ENCODE results near the gene CABCOCO1.

The CABCOCO1 gene, protein sequence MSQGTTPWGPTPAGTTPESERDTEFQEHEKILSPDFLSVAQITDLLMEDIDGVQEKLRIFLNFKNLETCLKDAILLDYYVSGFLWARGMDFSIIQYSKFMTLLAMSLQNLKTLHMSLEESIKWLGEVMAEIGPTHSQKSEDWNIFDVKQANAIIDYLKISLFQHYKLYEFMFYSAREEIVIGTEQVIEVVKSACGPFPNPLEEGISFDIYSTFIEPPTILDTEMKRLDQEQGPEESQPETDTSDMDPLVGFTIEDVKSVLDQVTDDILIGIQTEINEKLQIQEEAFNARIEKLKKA

DNA sequence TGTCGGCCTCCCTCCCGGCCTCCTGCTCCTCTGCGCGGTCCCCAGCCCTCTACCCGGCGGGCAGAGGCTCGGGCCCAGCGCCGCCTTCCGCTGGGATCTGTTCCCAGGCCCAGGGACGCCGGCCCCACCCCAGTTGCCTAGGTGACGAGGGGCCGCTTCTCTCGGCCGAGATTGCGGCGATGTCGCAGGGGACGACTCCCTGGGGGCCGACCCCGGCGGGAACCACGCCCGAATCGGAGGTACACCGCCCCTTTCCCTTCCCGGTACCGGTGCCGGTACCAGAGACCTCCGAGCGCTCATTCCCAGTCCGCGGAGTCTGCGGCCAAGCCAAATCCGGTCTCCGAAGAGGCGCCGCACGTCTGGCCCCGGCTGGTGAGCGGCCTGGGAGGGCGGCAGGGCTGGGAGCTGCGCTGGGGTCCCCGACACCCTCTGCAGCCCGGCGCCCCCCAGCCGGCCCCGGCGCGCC is at the start of gene CABCOCO1:
Gene CABCOCO1, plus strand, starts transcription at position 136 of the 466 bp plus-strand sequence. Its CDS starts 44 bp downstream, at position 180.
- H3K9me3 Mint-ChIP-seq: no peaks in the 10 kb centered on the region
- H3K4me1 Mint-ChIP-seq (ENCODE audit: low read depth): no peaks in the 10 kb centered on the region
- H3K4me3 Mint-ChIP-seq: no peak within 1 kb of the TSS
- no peaks in the 10 kb centered on the region for H3K36me3 Mint-ChIP-seq (ENCODE audit: low read depth)
- H3K27ac Mint-ChIP-seq: no peak within 1 kb of the TSS
- H3K27me3 Mint-ChIP-seq: peaks cover 46% of the 10 kb centered on the region
- DNase-seq: no peak

DNA sequence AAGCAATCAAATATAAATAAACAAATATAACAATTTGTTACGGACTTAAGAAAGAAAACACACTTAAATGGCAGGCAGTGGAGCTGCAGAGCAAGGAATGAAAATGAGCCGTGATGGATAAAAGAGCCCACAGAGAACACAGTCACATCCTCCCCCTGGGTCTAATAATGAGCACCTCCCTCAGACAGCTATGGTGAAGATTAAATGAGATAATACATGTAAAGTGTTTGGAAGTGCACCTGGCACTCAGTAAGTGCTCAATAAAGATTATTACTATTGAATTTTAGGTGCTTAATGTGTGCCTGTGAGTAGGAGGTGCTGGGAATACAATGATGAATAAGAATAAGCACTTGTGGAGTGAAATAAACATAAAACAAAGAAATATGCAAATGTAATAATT is 49.1 kb upstream of the CABCOCO1 start:
- no peak for DNase-seq
- no peak overlapping the region for H3K27ac Mint-ChIP-seq
- H3K4me1 Mint-ChIP-seq (ENCODE audit: low read depth): no peaks in the 10 kb centered on the region
- peaks cover 5% of the 10 kb centered on the region for H3K27me3 Mint-ChIP-seq
- no peaks in the 10 kb centered on the region for H3K9me3 Mint-ChIP-seq
- H3K4me3 Mint-ChIP-seq: no peak overlapping the region
- H3K36me3 Mint-ChIP-seq (ENCODE audit: low read depth): no peaks in the 10 kb centered on the region

DNA sequence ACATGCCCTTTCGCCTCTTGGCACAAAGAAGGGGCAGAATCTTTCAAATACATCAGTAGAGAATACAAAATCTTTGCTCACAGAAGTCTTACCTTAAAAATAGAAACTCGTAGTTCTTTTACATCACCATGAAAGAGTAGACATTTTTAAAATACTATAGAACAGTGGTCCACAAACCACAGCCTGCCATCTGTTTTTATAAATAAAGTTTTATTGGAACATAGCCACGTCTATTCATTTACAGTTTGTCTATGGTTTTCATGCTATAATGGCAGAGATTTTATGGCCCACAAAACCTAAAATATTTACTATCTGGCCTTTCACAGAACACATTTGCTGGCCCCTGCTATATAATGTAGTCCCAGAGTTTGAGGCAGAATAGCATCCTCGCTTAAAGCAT is 46.1 kb upstream of the CABCOCO1 start:
- DNase-seq: no peak

DNA sequence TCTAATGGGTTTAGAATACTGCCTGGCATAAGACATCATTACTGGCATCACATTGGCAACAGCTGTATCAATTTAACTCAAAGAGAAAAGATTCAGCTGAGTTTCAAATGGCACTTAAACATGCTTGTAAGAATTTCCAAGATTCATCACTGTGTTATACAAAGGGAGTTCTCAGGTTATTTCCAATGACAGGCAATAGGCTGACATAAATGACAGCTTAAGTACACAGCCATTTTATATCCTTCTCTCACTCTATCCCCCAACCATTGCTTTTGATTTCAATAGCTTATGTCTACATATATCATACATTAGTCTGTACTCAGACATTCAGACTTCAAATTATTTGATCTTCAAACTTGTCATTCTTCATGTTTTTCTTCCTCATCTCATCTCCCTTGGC is 45.5 kb upstream of the CABCOCO1 start:
- H3K27me3 Mint-ChIP-seq: peaks cover 8% of the 10 kb centered on the region
- no peaks in the 10 kb centered on the region for H3K9me3 Mint-ChIP-seq
- H3K4me3 Mint-ChIP-seq: no peak overlapping the region
- H3K4me1 Mint-ChIP-seq (ENCODE audit: low read depth): no peaks in the 10 kb centered on the region
- H3K36me3 Mint-ChIP-seq (ENCODE audit: low read depth): no peaks in the 10 kb centered on the region
- no peak overlapping the region for H3K27ac Mint-ChIP-seq
- DNase-seq: no peak

More for the DNA sequence above, 46.1 kb upstream of the CABCOCO1 start:
- Mint-ChIP-seq H3K4me3 (no peak overlapping the region), H3K4me1 (ENCODE audit: low read depth) (no peaks in the 10 kb centered on the region), H3K9me3 (no peaks in the 10 kb centered on the region), H3K36me3 (ENCODE audit: low read depth) (no peaks in the 10 kb centered on the region), H3K27ac (no peak overlapping the region), H3K27me3 (peaks cover 4% of the 10 kb centered on the region)

DNA sequence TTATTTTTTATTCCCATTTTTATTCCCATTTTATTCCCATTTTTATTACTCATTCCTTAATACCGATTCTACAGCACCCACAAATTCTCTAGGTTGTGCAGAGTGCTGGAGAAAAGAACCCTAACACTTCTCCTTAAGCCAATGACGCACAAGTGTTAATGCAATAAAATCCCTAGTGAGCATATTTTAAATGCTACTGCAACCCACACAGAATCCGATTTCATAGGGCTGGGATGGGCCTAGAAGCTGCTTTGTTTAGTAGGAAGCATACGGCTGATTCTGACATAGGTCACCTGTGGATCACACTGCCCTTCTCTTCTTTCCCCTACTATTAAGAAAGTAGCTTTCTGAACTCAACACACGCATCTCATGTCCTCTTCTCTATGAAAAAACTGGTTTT is 45.1 kb upstream of the CABCOCO1 start:
- Mint-ChIP-seq H3K36me3 (ENCODE audit: low read depth) (no peaks in the 10 kb centered on the region), H3K4me3 (no peak overlapping the region), H3K4me1 (ENCODE audit: low read depth) (no peaks in the 10 kb centered on the region), H3K9me3 (no peaks in the 10 kb centered on the region), H3K27me3 (peaks cover 11% of the 10 kb centered on the region), H3K27ac (no peak overlapping the region)
- no peak for DNase-seq

DNA sequence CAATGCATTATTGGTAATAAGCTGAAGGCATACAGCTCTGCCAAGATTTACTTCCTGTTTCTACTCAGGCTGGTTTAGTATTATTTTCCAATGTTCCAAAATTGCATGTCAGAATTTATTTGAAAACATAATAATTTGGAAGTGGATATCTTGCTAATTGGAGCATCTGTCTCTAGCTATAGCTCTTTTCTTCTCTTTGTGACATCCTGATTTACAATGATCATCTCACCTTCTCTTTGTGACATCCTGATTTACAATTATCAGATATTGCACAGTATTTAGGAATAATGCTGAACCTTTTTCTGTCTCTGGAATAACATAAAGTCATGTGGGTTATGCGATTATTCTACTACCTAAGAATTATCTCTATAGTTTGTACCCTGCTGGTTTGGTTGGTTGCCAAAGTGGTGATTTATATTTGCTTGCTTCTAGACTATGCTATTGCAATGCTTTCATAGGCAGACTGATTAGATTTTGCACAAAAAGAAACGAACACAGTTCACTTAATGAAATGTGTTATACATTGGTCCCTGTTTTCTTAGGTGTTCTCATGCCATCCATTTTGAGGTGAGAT is 44.3 kb upstream of the CABCOCO1 start:
- no peaks in the 10 kb centered on the region for H3K9me3 Mint-ChIP-seq
- H3K4me3 Mint-ChIP-seq: no peak overlapping the region
- no peaks in the 10 kb centered on the region for H3K36me3 Mint-ChIP-seq (ENCODE audit: low read depth)
- peaks cover 14% of the 10 kb centered on the region for H3K27me3 Mint-ChIP-seq
- no peak overlapping the region for H3K27ac Mint-ChIP-seq
- no peaks in the 10 kb centered on the region for H3K4me1 Mint-ChIP-seq (ENCODE audit: low read depth)
- no peak for DNase-seq

DNA sequence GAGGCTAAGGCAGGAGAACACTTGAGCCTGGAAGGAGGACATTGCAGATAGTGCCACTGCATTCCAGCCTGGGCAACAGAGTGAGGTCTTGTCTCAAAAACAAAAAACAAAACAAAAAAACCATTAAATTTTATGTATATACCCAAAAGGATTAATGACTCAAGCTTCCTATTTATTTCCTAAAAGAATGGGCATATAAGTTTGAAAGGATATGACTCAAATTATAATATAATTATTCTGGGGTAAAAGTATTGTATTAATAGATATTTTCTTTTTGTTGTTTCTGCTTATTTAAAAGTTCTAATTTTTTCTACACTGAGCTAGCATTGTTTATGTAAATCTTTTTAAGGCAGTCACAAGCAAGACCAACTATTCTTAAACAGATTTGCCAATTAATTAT is 42.2 kb upstream of the CABCOCO1 start:
- no peaks in the 10 kb centered on the region for H3K4me1 Mint-ChIP-seq (ENCODE audit: low read depth)
- H3K4me3 Mint-ChIP-seq: no peak overlapping the region
- DNase-seq: no peak
- no peak overlapping the region for H3K27ac Mint-ChIP-seq
- H3K36me3 Mint-ChIP-seq (ENCODE audit: low read depth): no peaks in the 10 kb centered on the region
- H3K27me3 Mint-ChIP-seq: peaks cover 14% of the 10 kb centered on the region
- H3K9me3 Mint-ChIP-seq: no peaks in the 10 kb centered on the region

DNA sequence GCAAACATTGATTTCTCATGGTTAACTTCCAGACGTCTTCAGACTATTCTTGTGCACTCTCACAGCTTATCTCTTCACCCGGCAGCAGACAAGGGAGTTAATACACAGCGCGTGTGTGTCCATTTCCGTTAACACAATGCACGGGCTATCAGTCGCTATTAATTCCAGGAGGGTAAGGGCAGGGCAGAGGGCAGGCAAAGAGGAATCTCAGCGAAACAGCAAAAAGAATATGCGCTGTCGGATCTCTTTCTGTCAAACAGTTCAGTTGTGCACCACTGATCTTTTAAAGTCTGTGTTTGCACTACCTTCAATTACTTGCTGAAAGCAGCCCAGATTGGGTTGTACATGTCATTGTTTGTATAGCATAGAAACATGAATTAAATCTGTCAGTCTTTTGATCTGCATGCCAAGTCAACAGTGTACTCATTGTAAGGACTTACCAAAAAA is 41.1 kb upstream of the CABCOCO1 start:
- Mint-ChIP-seq H3K4me3 (no peak overlapping the region), H3K27ac (no peak overlapping the region), H3K9me3 (no peaks in the 10 kb centered on the region), H3K27me3 (peaks cover 14% of the 10 kb centered on the region), H3K4me1 (ENCODE audit: low read depth) (no peaks in the 10 kb centered on the region), H3K36me3 (ENCODE audit: low read depth) (no peaks in the 10 kb centered on the region)
- no peak for DNase-seq

DNA sequence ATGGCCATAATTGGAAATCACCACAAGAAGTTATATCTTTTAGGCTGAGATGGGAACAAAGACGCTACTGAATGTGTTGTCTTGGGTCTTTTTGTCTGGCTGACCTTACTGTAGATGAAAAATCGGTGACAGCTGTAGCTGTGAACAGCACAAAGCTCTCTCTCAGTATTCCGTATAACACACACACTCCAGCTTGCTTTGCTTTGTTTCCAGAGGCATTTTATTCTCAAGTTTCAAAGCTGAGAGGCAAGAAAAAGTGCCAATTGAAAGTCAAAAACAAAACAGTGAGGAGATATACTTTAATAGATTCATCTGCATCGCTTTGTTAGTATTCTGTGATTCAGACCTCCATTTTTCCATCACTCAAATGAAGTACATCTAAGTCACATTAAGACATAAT is 39.6 kb upstream of the CABCOCO1 start:
- no peak overlapping the region for H3K4me3 Mint-ChIP-seq
- no peaks in the 10 kb centered on the region for H3K36me3 Mint-ChIP-seq (ENCODE audit: low read depth)
- no peaks in the 10 kb centered on the region for H3K4me1 Mint-ChIP-seq (ENCODE audit: low read depth)

DNA sequence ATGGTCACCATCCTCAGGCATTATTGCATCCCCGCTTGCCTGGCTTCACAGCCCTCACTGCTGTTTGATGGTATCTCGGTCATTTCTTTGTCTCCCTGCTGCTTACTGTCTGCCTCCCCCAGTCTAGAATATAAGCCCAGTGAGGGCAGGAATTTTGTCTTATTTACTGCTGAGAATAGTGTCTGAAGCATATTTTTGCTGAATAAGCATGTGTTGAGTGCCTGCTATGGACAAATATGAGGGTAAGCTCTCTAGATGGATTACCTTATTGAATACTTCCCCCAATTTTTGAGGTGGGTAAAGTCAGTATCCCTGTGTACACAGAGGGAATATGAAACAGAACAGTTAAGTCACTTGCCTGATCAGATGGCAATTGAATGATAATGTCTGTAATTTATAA is 36.5 kb upstream of the CABCOCO1 start:
- DNase-seq: no peak
- Mint-ChIP-seq H3K27me3 (peaks cover 16% of the 10 kb centered on the region), H3K36me3 (ENCODE audit: low read depth) (no peaks in the 10 kb centered on the region), H3K4me3 (no peak overlapping the region), H3K9me3 (no peaks in the 10 kb centered on the region), H3K27ac (no peak overlapping the region), H3K4me1 (ENCODE audit: low read depth) (no peaks in the 10 kb centered on the region)

More for the DNA sequence above, 39.6 kb upstream of the CABCOCO1 start:
- Mint-ChIP-seq H3K27ac (no peak overlapping the region), H3K27me3 (peaks cover 14% of the 10 kb centered on the region), H3K9me3 (no peaks in the 10 kb centered on the region)
- DNase-seq: no peak

DNA sequence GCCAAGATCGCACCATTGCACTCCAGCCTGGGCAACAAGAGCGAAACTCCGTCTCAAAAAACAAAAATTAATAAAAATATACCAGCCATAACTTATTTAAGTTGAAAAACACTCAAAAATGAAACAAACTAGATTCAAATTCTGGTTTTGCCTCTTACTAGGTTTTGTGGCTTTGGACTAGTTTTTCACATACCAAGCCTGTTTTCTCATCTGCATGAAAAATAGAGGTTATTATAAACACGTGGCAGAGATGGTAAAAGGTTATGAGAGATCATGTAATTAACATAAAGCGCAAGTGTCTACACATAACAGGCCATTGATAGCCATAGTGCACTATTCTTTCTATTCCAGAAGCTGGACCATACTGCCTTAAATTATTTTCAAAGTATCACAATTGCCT is 35.5 kb upstream of the CABCOCO1 start:
- Mint-ChIP-seq H3K27ac (no peak overlapping the region), H3K4me3 (no peak overlapping the region), H3K9me3 (no peaks in the 10 kb centered on the region), H3K27me3 (peaks cover 7% of the 10 kb centered on the region), H3K4me1 (ENCODE audit: low read depth) (no peaks in the 10 kb centered on the region), H3K36me3 (ENCODE audit: low read depth) (no peaks in the 10 kb centered on the region)
- DNase-seq: no peak

DNA sequence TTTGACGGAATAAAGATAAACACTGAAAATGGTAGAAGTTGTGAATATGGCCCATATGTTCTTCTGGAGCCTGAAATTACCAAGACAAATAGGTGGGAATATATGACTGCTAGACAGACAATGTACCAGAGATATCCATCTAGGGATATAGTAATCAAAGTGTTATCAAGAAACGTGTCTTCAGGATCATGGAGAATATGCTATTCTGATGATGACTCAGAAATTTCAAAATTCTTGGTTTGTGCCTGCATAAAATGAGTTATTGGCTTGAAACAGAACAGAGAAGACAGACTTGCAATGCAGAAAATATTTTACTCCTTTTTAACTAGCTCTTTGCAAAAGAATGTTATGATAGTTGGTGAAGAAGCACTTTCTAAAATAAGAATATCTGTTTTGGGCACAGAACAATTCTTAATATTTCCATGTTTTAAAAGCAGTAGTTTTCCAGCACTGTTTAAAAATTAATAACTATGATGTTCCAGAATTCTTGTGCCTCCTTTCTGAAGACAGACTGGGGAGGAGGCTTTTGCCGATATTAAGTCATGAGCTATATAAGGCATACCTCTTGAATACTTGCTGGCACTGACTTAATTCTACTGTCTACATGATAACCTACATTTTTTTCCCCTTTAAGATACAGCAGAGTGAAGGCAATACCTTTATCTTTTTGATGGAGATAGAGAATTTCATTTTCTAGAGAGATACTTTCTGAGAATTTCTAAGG is 34.4 kb upstream of the CABCOCO1 start:
- peaks cover 2% of the 10 kb centered on the region for H3K27me3 Mint-ChIP-seq
- no peak overlapping the region for H3K27ac Mint-ChIP-seq
- H3K4me1 Mint-ChIP-seq (ENCODE audit: low read depth): no peaks in the 10 kb centered on the region
- no peak overlapping the region for H3K4me3 Mint-ChIP-seq
- no peaks in the 10 kb centered on the region for H3K36me3 Mint-ChIP-seq (ENCODE audit: low read depth)
- no peak for DNase-seq
- no peaks in the 10 kb centered on the region for H3K9me3 Mint-ChIP-seq

DNA sequence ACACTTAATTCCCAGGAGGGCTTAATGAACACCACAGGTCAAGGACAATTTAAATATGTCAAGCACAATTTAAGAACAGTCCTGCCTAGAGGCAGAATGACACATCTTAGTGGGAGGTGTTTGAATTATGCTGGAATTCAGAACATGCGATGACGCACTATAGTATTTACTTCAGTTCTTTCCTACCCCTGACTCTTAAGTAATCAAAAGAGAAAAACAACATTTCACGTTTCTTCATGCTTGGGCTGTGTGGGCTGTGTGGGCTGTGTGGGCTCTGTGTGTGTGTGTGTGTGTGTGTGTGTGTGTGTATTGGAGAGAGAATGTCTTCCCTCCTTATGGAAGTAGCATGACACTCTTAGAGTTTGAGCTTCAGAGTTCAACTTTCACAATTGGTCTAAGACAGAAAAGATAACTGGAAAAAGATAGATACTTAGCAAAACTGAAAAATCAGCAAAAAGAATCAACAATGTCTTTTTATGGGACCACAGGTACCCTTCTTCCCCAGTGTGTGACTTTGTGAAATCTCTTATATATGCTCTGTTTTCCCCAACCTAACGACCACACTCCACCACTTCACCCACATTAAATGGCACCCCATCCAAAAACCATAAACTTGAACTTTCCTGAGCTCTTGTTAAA is 33.7 kb upstream of the CABCOCO1 start:
- Mint-ChIP-seq H3K27ac (no peak overlapping the region), H3K4me3 (no peak overlapping the region)
- no peak for DNase-seq

DNA sequence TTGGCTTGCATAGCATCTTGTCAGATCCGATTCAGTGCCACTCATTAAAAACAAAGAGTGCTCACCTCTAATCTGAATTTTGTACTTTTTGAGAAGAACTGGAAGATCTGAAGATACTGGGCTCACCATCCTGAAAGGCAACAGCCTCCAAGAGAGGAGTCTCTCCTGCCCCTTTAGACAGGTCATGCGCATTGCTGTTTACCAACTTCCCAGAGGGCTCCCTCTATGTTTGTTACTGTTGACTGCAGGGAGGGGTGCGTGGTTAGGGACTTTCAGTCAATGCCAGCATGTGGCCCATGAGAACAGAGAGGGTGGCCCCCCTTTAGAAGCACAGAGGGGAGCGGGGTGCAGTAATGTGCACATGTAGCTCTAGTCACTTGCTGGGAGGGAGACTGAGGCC is 33.2 kb upstream of the CABCOCO1 start:
- Mint-ChIP-seq H3K4me3 (no peak overlapping the region), H3K36me3 (ENCODE audit: low read depth) (no peaks in the 10 kb centered on the region), H3K9me3 (no peaks in the 10 kb centered on the region), H3K4me1 (ENCODE audit: low read depth) (no peaks in the 10 kb centered on the region), H3K27me3 (peaks cover 2% of the 10 kb centered on the region), H3K27ac (no peak overlapping the region)
- no peak for DNase-seq

More for the DNA sequence above, 33.7 kb upstream of the CABCOCO1 start:
- Mint-ChIP-seq H3K4me1 (ENCODE audit: low read depth) (no peaks in the 10 kb centered on the region), H3K9me3 (no peaks in the 10 kb centered on the region), H3K27me3 (peaks cover 2% of the 10 kb centered on the region), H3K36me3 (ENCODE audit: low read depth) (no peaks in the 10 kb centered on the region)

Data from activated T-cell treated with anti-CD3 and anti-CD28 coated beads, Interleukin-2, amount 50 U/mL, for 24 hours (primary cell).